ENCODE measurements around the gene CMBL. TPM values are rescaled to one million over a fixed set of nuclear protein-coding genes. Genes with fewer than 3 reads are reported as not detected.
"Not testable (repeated sequence)": the region's sequence is repeated elsewhere in the genome, so short reads cannot be mapped to it uniquely, and the experiment has no call there.

CMBL gene
- total RNA-seq, 1 donor from 2014 or later: not detected

DNA sequence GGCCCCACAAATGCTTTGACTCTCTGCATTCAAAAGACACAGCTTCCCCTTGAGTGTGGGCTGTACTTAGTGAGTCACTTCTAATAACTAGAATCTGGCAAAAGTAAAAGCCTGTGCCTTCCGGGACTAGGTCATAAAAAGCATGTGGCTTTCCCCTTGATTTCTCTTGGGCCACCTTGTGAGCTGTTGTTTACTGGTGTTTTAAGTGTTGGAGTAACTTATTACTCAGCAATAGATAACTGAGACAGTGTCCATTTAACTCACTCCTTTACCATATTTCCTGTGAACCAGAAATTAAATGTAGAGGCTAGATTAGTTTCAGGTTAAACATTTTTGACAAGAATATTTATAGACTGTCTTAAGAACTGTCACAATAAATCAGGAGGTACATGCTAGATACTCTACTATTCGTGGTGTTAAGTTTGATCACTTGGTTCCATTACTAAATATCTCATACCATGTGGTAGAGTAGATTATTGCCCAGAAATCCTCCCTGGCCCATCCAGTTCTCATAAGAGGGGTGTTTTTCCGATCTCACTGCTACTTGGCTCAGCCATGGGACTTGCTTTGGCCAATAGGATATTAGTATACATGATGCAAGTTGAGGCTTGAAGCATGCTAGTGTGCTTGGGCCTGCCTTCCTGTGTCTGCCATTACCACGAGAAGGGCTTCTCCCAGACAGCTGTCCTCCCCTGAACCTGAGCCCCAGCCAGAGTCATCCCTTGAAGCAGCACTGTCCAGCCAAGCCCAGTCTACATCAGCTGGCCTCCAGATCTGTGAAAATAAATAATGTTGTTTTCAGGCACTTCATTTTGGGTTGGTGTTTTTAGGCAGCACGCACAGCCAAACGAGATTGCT lies 10.4 kb upstream of the CMBL start:
- Mint-ChIP-seq H3K27ac (no peak overlapping the region), H3K36me3 (ENCODE audit: low read depth) (no peaks in the 10 kb centered on the region), H3K27me3 (peaks cover 2% of the 10 kb centered on the region), H3K9me3 (no peaks in the 10 kb centered on the region), H3K4me3 (no peak overlapping the region), H3K4me1 (no peaks in the 10 kb centered on the region)
- intact Hi-C loops (cut with micrococcal nuclease): no loop called here
- DNase-seq (no peak), ATAC-seq (ENCODE audit: low read depth) (no peak)
- ChIA-PET CTCF (no interaction called here), POLR2A (no interaction called here)
- TF ChIP-seq, protein P1, sequence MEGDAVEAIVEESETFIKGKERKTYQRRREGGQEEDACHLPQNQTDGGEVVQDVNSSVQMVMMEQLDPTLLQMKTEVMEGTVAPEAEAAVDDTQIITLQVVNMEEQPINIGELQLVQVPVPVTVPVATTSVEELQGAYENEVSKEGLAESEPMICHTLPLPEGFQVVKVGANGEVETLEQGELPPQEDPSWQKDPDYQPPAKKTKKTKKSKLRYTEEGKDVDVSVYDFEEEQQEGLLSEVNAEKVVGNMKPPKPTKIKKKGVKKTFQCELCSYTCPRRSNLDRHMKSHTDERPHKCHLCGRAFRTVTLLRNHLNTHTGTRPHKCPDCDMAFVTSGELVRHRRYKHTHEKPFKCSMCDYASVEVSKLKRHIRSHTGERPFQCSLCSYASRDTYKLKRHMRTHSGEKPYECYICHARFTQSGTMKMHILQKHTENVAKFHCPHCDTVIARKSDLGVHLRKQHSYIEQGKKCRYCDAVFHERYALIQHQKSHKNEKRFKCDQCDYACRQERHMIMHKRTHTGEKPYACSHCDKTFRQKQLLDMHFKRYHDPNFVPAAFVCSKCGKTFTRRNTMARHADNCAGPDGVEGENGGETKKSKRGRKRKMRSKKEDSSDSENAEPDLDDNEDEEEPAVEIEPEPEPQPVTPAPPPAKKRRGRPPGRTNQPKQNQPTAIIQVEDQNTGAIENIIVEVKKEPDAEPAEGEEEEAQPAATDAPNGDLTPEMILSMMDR (IDR thresholded peaks at IDR 0.05): no peak

DNA sequence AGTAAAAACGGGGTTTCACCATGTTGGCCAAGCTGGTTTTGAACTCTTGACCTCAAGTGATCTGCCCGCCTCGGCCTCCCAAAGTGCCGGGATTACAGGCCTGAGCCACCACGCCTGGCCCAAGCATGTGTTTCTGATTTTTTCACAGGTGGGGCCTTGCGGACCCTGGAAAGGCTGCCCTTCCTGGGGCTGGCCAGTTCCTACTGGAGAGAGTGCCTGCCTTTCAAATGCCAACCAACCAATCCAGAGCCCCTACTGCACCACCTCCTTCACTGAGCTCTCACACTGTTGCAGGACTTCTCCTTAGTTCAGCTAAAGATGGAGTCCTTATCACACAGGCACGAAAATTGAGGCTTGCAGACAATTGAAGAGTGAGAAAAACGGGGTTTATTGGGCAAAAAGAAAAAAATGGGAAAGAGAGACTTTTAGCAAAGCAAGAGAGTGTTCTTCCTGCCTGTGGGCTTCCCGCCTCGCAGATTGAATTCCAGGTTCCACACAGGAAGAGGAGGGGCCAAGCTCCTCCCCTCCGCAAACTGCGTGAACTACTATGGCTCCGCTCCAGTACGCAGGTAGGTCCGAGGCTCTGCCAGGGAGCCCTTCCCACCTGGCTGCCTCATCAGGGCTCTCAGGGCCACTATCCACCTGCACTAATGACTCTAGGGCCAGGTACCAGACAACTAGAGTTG lies 8.3 kb upstream of the CMBL start:
- H3K4me1 Mint-ChIP-seq: no peaks in the 10 kb centered on the region
- no peaks in the 10 kb centered on the region for H3K9me3 Mint-ChIP-seq
- ATAC-seq (ENCODE audit: low read depth): no peak
- no peak overlapping the region for H3K4me3 Mint-ChIP-seq
- H3K36me3 Mint-ChIP-seq (ENCODE audit: low read depth): no peaks in the 10 kb centered on the region
- DNase-seq: no peak
- intact Hi-C loops (cut with micrococcal nuclease): no loop called here
- TF ChIP-seq, protein P1 (IDR thresholded peaks at IDR 0.05): no peak
- H3K27me3 Mint-ChIP-seq: peaks cover 2% of the 10 kb centered on the region
- ChIA-PET POLR2A (interaction anchor here (1.6 kb wide), 1 partner anchor 37 kb away, joined by 4 read pairs; the partner anchor contains the start of gene MARCHF6), CTCF (no interaction called here)
- H3K27ac Mint-ChIP-seq: no peak overlapping the region

DNA sequence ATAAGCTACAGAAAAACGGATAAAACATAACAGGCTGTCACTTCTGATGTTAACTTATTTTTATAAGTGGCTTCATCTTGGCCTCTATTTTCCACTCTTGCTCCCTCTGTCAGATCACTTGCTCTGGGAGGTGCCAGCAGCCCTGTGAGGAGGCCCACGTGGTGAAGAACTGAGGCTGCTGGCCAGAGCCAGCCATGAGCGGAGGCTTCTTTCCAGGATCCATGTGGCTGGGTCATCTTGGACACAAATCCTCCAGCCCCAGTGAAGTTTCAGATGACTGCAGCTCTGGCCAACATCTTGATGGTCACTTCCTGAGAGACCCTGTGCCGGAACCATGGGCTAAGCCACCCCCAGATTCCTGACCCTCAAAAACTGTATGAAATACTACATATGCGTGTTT lies 7.5 kb upstream of the CMBL start:
- ChIA-PET CTCF (no interaction called here), POLR2A (interaction anchor here (1.6 kb wide), 1 partner anchor 38 kb away, joined by 4 read pairs; the partner anchor contains the start of gene MARCHF6)
- no peak overlapping the region for H3K4me3 Mint-ChIP-seq
- DNase-seq: no peak
- H3K9me3 Mint-ChIP-seq: no peaks in the 10 kb centered on the region
- no peaks in the 10 kb centered on the region for H3K36me3 Mint-ChIP-seq (ENCODE audit: low read depth)
- H3K4me1 Mint-ChIP-seq: no peaks in the 10 kb centered on the region
- H3K27me3 Mint-ChIP-seq: peaks cover 2% of the 10 kb centered on the region
- TF ChIP-seq, protein P1 (IDR thresholded peaks at IDR 0.05): no peak
- H3K27ac Mint-ChIP-seq: no peak overlapping the region
- intact Hi-C loops (cut with micrococcal nuclease): no loop called here
- ATAC-seq (ENCODE audit: low read depth): no peak

DNA sequence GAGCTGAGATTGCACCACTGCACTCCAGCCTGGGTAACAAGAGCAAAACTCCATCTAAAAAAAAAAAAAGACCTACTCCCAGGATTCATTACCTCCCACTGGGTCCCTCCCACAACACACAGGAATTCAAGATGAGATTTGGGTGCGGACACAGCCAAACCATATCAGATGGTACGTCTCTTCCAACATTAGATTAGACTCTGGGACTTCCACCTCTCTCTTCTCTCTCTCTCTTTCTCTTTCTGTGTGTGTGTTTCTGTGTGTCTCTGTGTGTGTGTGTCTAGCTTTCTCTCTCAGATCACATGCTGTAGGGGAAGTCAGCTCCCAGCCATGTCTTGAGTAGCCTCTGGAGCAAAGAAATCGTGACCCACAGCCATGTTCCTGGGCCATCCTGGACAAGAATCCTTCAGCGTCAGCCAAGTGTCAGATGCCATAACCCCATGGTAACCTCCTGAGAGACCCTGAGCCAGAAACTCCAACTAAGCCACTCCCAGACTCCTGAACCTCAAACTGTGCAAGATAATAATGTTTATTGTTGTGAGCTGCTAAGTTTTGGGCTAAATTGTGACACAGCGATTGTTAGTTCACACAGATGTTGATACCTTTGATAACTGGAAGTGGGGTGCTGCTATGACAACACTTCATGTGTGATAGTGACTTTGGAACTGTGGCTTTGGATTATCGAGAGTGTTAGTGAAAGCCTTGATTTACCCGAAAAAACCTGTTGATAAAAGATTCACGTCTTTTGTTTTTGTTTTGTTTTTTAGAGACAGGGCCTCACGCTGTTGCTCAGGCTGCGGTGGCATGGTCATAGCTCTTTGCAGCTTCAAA lies 4.1 kb upstream of the CMBL start:
- Mint-ChIP-seq H3K9me3 (no peaks in the 10 kb centered on the region), H3K27ac (no peak overlapping the region), H3K4me1 (peaks cover 8% of the 10 kb centered on the region), H3K4me3 (no peak overlapping the region), H3K27me3 (peaks cover 19% of the 10 kb centered on the region), H3K36me3 (ENCODE audit: low read depth) (no peaks in the 10 kb centered on the region)
- intact Hi-C loops (cut with micrococcal nuclease): loop anchor here (2.0 kb wide), 1 partner anchor 41 kb away; the partner anchor contains the start of gene MARCHF6
- ChIA-PET POLR2A (no interaction called here), CTCF (no interaction called here)
- ATAC-seq (ENCODE audit: low read depth): no peak
- TF ChIP-seq, protein P1 (IDR thresholded peaks at IDR 0.05): no peak
- no peak for DNase-seq

DNA sequence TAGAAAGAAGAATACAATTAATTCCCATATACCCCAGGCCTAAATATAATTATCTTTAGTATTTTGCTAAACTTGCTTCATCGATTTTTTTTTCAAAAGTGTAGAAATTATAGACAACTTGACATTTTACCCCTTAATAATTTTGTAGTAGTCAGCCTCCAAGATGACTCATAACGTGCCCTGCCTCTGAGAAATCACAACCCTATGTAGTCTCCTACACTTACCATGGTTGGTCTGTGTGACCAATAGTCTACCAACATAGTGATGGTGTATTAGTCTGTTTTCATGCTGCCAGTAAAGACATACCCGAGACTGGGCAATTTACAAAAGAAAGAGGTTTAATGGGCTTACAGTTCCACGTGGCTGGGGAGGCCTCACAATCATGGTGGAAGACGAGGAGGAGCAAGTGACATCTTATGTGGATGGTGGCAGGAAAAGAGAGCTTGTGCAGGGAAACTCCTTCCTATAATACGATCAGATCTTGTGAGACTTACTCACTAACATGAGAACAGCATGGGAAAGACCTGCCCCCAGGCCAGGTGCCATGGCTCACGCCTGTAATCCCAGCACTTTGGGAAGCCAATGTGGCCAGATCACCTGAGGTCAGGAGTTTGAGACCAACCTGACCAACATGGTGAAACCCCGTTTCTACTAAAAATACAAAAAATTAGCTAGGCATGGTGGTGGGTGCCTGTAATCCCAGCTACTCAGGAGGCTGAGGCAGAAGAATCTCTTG lies 3.3 kb upstream of the CMBL start:
- ATAC-seq (ENCODE audit: low read depth); DNase-seq; POLR2A ChIA-PET; H3K36me3 Mint-ChIP-seq (ENCODE audit: low read depth); H3K9me3 Mint-ChIP-seq; H3K27ac Mint-ChIP-seq; CTCF ChIA-PET; H3K4me3 Mint-ChIP-seq: not testable (repeated sequence)
- intact Hi-C loops (cut with micrococcal nuclease): loop anchor here (2.0 kb wide), 1 partner anchor 42 kb away; the partner anchor contains the start of gene MARCHF6
- peaks cover 11% of the 10 kb centered on the region for H3K4me1 Mint-ChIP-seq
- peaks cover 27% of the 10 kb centered on the region for H3K27me3 Mint-ChIP-seq

Data from activated B cell treated with CpG ODN at 0.5 μM for 24 hours (primary cell).